SU-DHL-6 (cell line): ENCODE measurements around the gene DAAM1.

Experiments
- H2AFZ ChIP-seq: fragments of 200-600 bp; sonication (generic); 2 replicates; pipeline ENCODE4 v1.6.1; 2014; ENCODE audit warnings: low read depth, mild to moderate bottlenecking, moderate library complexity, mixed read lengths, antibody characterized with exemption, low read length; ENCODE audit not compliant: severe bottlenecking
- H3F3A ChIP-seq: fragments of 200-600 bp; shearing (Covaris generic); 2 replicates; pipeline ENCODE4 v1.6.0; 2016; ENCODE audit warnings: antibody characterized with exemption, mild to moderate bottlenecking; ENCODE audit not compliant: insufficient read depth
- H3K27ac ChIP-seq: fragments of 200-600 bp; sonication (generic); 2 replicates; pipeline ENCODE4 v1.5.1; 2016; ENCODE audit warnings: low read depth, mild to moderate bottlenecking, low read length, moderate library complexity, mixed read lengths
- H3K27me3 ChIP-seq: fragments of 200-600 bp; sonication (generic), shearing (Covaris generic); 2 replicates; pipeline ENCODE4 v1.6.0; 2014; ENCODE audit warnings: mild to moderate bottlenecking, low read length
- H3K36me3 ChIP-seq: fragments of 200-600 bp; sonication (generic); 2 replicates; pipeline ENCODE4 v1.6.1; 2014; ENCODE audit warnings: mild to moderate bottlenecking, low read length, mixed read lengths
- H3K4me2 ChIP-seq: fragments of 300-600, 200-600 bp; shearing (Covaris generic), sonication (generic); 2 replicates; pipeline ENCODE4 v1.6.0; 2014; ENCODE audit warnings: low read length, low read depth, mild to moderate bottlenecking; ENCODE audit not compliant: poor library complexity, severe bottlenecking
- H3K4me3 ChIP-seq: fragments of 200-600 bp; sonication (generic); 2 replicates; pipeline ENCODE4 v1.5.1; 2014; ENCODE audit warnings: antibody characterized with exemption, low read length, mild to moderate bottlenecking, mixed read lengths; ENCODE audit not compliant: insufficient read depth, poor library complexity, severe bottlenecking
- H3K79me2 ChIP-seq: fragments of 200-600 bp; sonication (generic); 2 replicates; pipeline ENCODE4 v1.6.1; 2014; ENCODE audit warnings: mild to moderate bottlenecking, low read length, moderate library complexity; ENCODE audit not compliant: insufficient read depth
- H3K9ac ChIP-seq: fragments of 200-600 bp; sonication (generic); 2 replicates; pipeline ENCODE4 v1.7.0; 2014; ENCODE audit warnings: mild to moderate bottlenecking, low read length
- H3K9me2 ChIP-seq: fragments of 200-600 bp; sonication (generic); replicated peaks from 2 replicates; pipeline ENCODE4 v1.6.1; 2014; ENCODE audit warnings: low read length; ENCODE audit not compliant: insufficient read depth
- H3K9me3 ChIP-seq: fragments of 200-600 bp; sonication (generic); 2 replicates; pipeline ENCODE4 v1.6.1; 2014; ENCODE audit warnings: low read length, mixed read lengths; ENCODE audit not compliant: insufficient read depth
- H4K20me1 ChIP-seq: fragments of 200-600 bp; sonication (generic); 2 replicates; pipeline ENCODE4 v1.6.1; 2014; ENCODE audit warnings: low read depth, mild to moderate bottlenecking, antibody characterized with exemption, low read length, moderate library complexity, mixed read lengths
- CTCF ChIP-seq: fragments of 200-600 bp; sonication (generic); IDR thresholded peaks from one replicate; pipeline ENCODE4 v1.5.1; 2017; ENCODE audit warnings: antibody characterized with exemption, mild to moderate bottlenecking, low read length, moderate library complexity; ENCODE audit not compliant: insufficient read depth, poor library complexity, severe bottlenecking
- EZH2phosphoT487 ChIP-seq: fragments of 200-600 bp; sonication (generic), shearing (Covaris generic); conservative IDR thresholded peaks from 2 replicates; pipeline ENCODE4 v1.6.1; 2018; ENCODE audit warnings: mild to moderate bottlenecking, antibody characterized with exemption, low read length, moderate library complexity, mixed read lengths

Gene DAAM1

GRCh38 chr14:59320763-59321625 is 132.5 kb downstream of the DAAM1 start:
- H3K9ac ChIP-seq, result no peak overlapping the region
- no peaks in the 10 kb centered on the region for H3K9me3 ChIP-seq
- no peak overlapping the region for H2AFZ ChIP-seq
- H3K9me2 ChIP-seq, result no peaks in the 10 kb centered on the region
- H4K20me1 ChIP-seq, result no peaks in the 10 kb centered on the region
- no peak overlapping the region for H3K4me3 ChIP-seq
- H3K4me2 ChIP-seq, result no peak overlapping the region
- H3K79me2 ChIP-seq, result 0 out of 2 replicates have a peak, but pooled peaks cover 6% of the 10 kb centered on the region
- no peaks in the 10 kb centered on the region for H3K27me3 ChIP-seq
- TF ChIP-seq EZH2phosphoT487 (no peak), CTCF (no peak)
- peaks cover 18% of the 10 kb centered on the region for H3K36me3 ChIP-seq
- H3K27ac ChIP-seq, result peak overlapping the region; percentile 2; the same call in 1 of the 2 replicates
- H3F3A ChIP-seq, result no peaks in the 10 kb centered on the region; the same call in 1 of the 2 replicates

- no peaks in the 10 kb centered on the region for H3K9me2 ChIP-seq
- H2AFZ ChIP-seq, result no peak overlapping the region
- H3K27me3 ChIP-seq, result no peaks in the 10 kb centered on the region
- no peak overlapping the region for H3K4me3 ChIP-seq
- no peaks in the 10 kb centered on the region; the same call in 1 of the 2 replicates for H3F3A ChIP-seq
- H3K36me3 ChIP-seq, result peaks cover 23% of the 10 kb centered on the region
- no peak overlapping the region for H3K27ac ChIP-seq
- H3K4me2 ChIP-seq, result no peak overlapping the region
- no peaks in the 10 kb centered on the region for H4K20me1 ChIP-seq
- H3K9ac ChIP-seq, result no peak overlapping the region
- TF ChIP-seq EZH2phosphoT487 (no peak), CTCF (no peak)
- H3K79me2 ChIP-seq, result 0 out of 2 replicates have a peak, but pooled peaks cover 6% of the 10 kb centered on the region
- no peaks in the 10 kb centered on the region for H3K9me3 ChIP-seq
These were observed 133.1 kb downstream of the DAAM1 start for GRCh38 chr14:59321626-59321949.

GRCh38 chr14:59325906-59326305 is 137.4 kb downstream of the DAAM1 start:
- Histone ChIP-seq H3K4me2 (no peak overlapping the region), H3K27ac (no peak overlapping the region)

More at GRCh38 chr14:59325906-59326305, 137.4 kb downstream of the DAAM1 start:
- Histone ChIP-seq H3K9me2 (no peaks in the 10 kb centered on the region), H4K20me1 (no peaks in the 10 kb centered on the region), H3K4me3 (no peak overlapping the region), H3K27me3 (no peaks in the 10 kb centered on the region), H3K9me3 (no peaks in the 10 kb centered on the region), H3F3A (no peaks in the 10 kb centered on the region), H3K9ac (no peak overlapping the region), H3K36me3 (peaks cover 27% of the 10 kb centered on the region), H3K79me2 (no peaks in the 10 kb centered on the region), H2AFZ (no peak overlapping the region)
- TF ChIP-seq EZH2phosphoT487 (no peak), CTCF (no peak)
